A549 (cell line): ENCODE measurements around the gene LAMA2. TPM values are rescaled to one million over a fixed set of nuclear protein-coding genes. Genes with fewer than 3 reads are reported as not detected.
A peak's percentile ranks its signal among the peaks of the same experiment; 100 is the strongest.

Experiments used
- ATAC-seq, 2 experiments: fragments of 200-7000 bp in 1 of 2; fragments of >200 bp in 1 of 2; cut with Nextera tagmentation in 1 of 2; cut with Tn5 transposase in 1 of 2; 3 replicates each; pipeline versions ENCODE4 v1.8.0 to v1.9.1; 2018 to 2020; ENCODE audit warnings: mild to moderate bottlenecking in 1 of 2, moderate library complexity in 1 of 2
- CTCF ChIA-PET: fragments of 300-600 bp; sonication (Branson Sonifier 250); formaldehyde crosslinking; extraction: SDS; loops from one replicate; lab custom pipeline; 2021; ENCODE audit warnings: antibody characterized with exemption, inconsistent platforms; lab: Yijun Ruan, JAX
- POLR2A ChIA-PET: fragments of 350-600 bp; formaldehyde crosslinking; extraction: SDS; loops from one replicate; lab custom pipeline; 2021; ENCODE audit warnings: antibody characterized with exemption, inconsistent platforms; lab: Yijun Ruan, JAX
- DNase-seq, 2 experiments: peaks; one replicate each; pipeline versions ENCODE4 v3.0.0 to v3.0.0-alpha.2; 2011 to 2016; ENCODE audit warnings: low read depth in 1 of 2, low spot score in 1 of 2
- FAIRE-seq: peaks from 2 replicates; lab custom pipeline; 2011; peaks lifted over from hg19 to GRCh38; lab: Jason Lieb, UNC
- H3K27ac ChIP-seq, 2 experiments: fragments of >200 bp; sonication (Bioruptor Twin); formaldehyde crosslinking; 3 replicates each; pipeline ENCODE4 v1.5.1; 2016 to 2017
- H3K4me1 ChIP-seq: fragments of >200 bp; sonication (Bioruptor Twin); formaldehyde crosslinking; 3 replicates; pipeline ENCODE4 v1.6.1; 2016
- H3K4me2 ChIP-seq: fragments of >200 bp; sonication (Bioruptor Twin); formaldehyde crosslinking; 3 replicates; pipeline ENCODE4 v1.6.1; 2016
- H3K4me3 ChIP-seq: fragments of >200 bp; sonication (Bioruptor Twin); formaldehyde crosslinking; 3 replicates; pipeline ENCODE4 v1.5.1; 2016
- H3K9me3 ChIP-seq: fragments of >200 bp; sonication (Bioruptor Twin); formaldehyde crosslinking; 3 replicates; pipeline ENCODE4 v1.6.1; 2016
- CBX8 ChIP-seq: fragments of 200-600 bp; sonication (generic); IDR thresholded peaks from 2 replicates; pipeline ENCODE4 v1.6.1; 2016
- CHD2 ChIP-seq: fragments of 150-350 bp; IDR thresholded peaks from 2 replicates; pipeline ENCODE4 v1.6.1; 2014; ENCODE audit warnings: low read length; ENCODE audit not compliant: partially characterized antibody
- E2F6 ChIP-seq: IDR thresholded peaks from 2 replicates; pipeline ENCODE4 v1.6.1; 2012; ENCODE audit warnings: low read depth, borderline replicate concordance
- EHF ChIP-seq: fragments of 250-450 bp; sonication (Bioruptor Pico); IDR thresholded peaks from 2 replicates; pipeline ENCODE4 v1.5.0; 2020; ENCODE audit warnings: mild to moderate bottlenecking
- ESRRA ChIP-seq: fragments of 150-350 bp; IDR thresholded peaks from 2 replicates; pipeline ENCODE4 v1.6.1; 2014; ENCODE audit warnings: mild to moderate bottlenecking, low read length, borderline replicate concordance
- FOSL2 ChIP-seq, 2 experiments: fragments of 450-650 bp in 1 of 2; fragments of >200 bp in 1 of 2; sonication (Bioruptor Twin) in 1 of 2; formaldehyde crosslinking; IDR thresholded peaks; 2 replicates each; pipeline versions ENCODE4 v1.5.0 to v1.6.1; 2016 to 2020; ENCODE audit warnings: mild to moderate bottlenecking in 1 of 2, moderate library complexity in 1 of 2
- HOXB13 ChIP-seq: fragments of 250-450 bp; sonication (Bioruptor Pico); IDR thresholded peaks from 2 replicates; pipeline ENCODE4 v1.5.0; 2020; ENCODE audit warnings: low read depth, mild to moderate bottlenecking, moderate library complexity
- HOXB5 ChIP-seq: fragments of 250-450 bp; sonication (Bioruptor Pico); IDR thresholded peaks from 2 replicates; pipeline ENCODE4 v1.5.0; 2020; ENCODE audit warnings: mild to moderate bottlenecking, moderate library complexity
- JUN ChIP-seq, 2 experiments: fragments of >200 bp; sonication (Bioruptor Twin); formaldehyde crosslinking; IDR thresholded peaks; 2 replicates in 1 of 2; 3 replicates in 1 of 2; pipeline ENCODE4 v1.6.1; 2016 to 2017
- JUNB ChIP-seq: fragments of >200 bp; sonication (Bioruptor Twin); formaldehyde crosslinking; IDR thresholded peaks from 2 replicates; pipeline ENCODE4 v1.6.1; 2016
- KDM1A ChIP-seq: fragments of 200-600 bp; sonication (generic); IDR thresholded peaks from 2 replicates; pipeline ENCODE4 v1.6.1; 2016; ENCODE audit warnings: low read depth, mild to moderate bottlenecking
- MAFK ChIP-seq: fragments of 450-650 bp; IDR thresholded peaks from 2 replicates; pipeline ENCODE4 v1.6.1; 2014; ENCODE audit not compliant: partially characterized antibody
- NPAS2 ChIP-seq: fragments of 250-450 bp; sonication (Bioruptor Pico); IDR thresholded peaks from 2 replicates; pipeline ENCODE4 v1.8.0; 2022; ENCODE audit warnings: mild to moderate bottlenecking, moderate library complexity, borderline replicate concordance
- PHF8 ChIP-seq: fragments of 200-600 bp; sonication (generic); IDR thresholded peaks from 2 replicates; pipeline ENCODE4 v1.6.1; 2016; ENCODE audit warnings: low read depth, mild to moderate bottlenecking, antibody characterized with exemption, moderate library complexity, borderline replicate concordance
- POLR2A ChIP-seq: IDR thresholded peaks from 2 replicates; pipeline ENCODE4 v1.6.1; 2012; ENCODE audit warnings: mild to moderate bottlenecking, low read length
- RAD21 ChIP-seq, 2 experiments: fragments of >200 bp in 1 of 2; sonication (Bioruptor Twin) in 1 of 2; formaldehyde crosslinking in 1 of 2; IDR thresholded peaks in 1 of 2; conservative IDR thresholded peaks in 1 of 2; 2 replicates in 1 of 2; 3 replicates in 1 of 2; pipeline ENCODE4 v1.6.1; 2012 to 2018; ENCODE audit warnings: inconsistent platforms in 1 of 2
- RARB ChIP-seq: fragments of 250-450 bp; sonication (Bioruptor Pico); IDR thresholded peaks from 2 replicates; pipeline ENCODE4 v1.8.0; 2021; ENCODE audit warnings: mild to moderate bottlenecking, moderate library complexity
- RCOR1 ChIP-seq: fragments of 150-350 bp; IDR thresholded peaks from 2 replicates; pipeline ENCODE4 v1.6.1; 2014; ENCODE audit warnings: antibody characterized with exemption, low read length, low read depth
- TP53 ChIP-seq: fragments of 250-450 bp; sonication (Bioruptor Pico); IDR thresholded peaks from 2 replicates; pipeline ENCODE4 v1.5.0; 2021; ENCODE audit warnings: mild to moderate bottlenecking, moderate library complexity
- ZNF302 ChIP-seq: fragments of 250-450 bp; sonication (Bioruptor Pico); IDR thresholded peaks from 2 replicates; pipeline ENCODE4 v1.9.0; 2021; ENCODE audit warnings: inconsistent platforms, mild to moderate bottlenecking, moderate library complexity
- ZSCAN20 ChIP-seq: fragments of 250-450 bp; sonication (Bioruptor Pico); IDR thresholded peaks from 2 replicates; pipeline ENCODE4 v1.8.0; 2022; ENCODE audit warnings: mild to moderate bottlenecking, moderate library complexity
- WGBS: methylation state at CpG from one replicate; pipeline ENCODE4 v1.1.6; 2017; ENCODE audit errors: missing lambda C conversion rate; 5-methylcytosine and 5-hydroxymethylcytosine counted together
- polyA plus RNA-seq, 4 experiments: library from polyadenylated mRNA; depleted of rRNA in 3 of 4; stranded (reverse); fragments of >200 nt; fragmentation: RNase III in 1 of 4; extraction: RNeasy Plus Mini Kit Qiagen cat#74134 plus additional on column Dnase treatment in 1 of 4; gene quantifications; 2 replicates in 3 of 4; 3 replicates in 1 of 4; pipeline ENCODE4 v1.2.3, GENCODE V29; 2011 to 2017
- TF ChIP-seq, protein P1 (sequence below): fragments of 150-350 bp; IDR thresholded peaks from 2 replicates; pipeline ENCODE4 v1.6.1; 2014; ENCODE audit warnings: low read depth, mild to moderate bottlenecking, low read length
- TF ChIP-seq, protein P2 (sequence below): IDR thresholded peaks from 2 replicates; pipeline ENCODE4 v1.6.1; 2012
- TF ChIP-seq, protein P3 (sequence below): fragments of 200-600 bp; sonication (generic); IDR thresholded peaks from 2 replicates; pipeline ENCODE4 v1.6.1; 2016; ENCODE audit warnings: antibody characterized with exemption, mild to moderate bottlenecking, moderate library complexity
- TF ChIP-seq, protein P4 (sequence below): fragments of >200 bp; sonication (Bioruptor Twin); formaldehyde crosslinking; IDR thresholded peaks from 3 replicates; pipeline ENCODE4 v1.6.1; 2016

LAMA2 gene
- polyA plus RNA-seq, 2 of the 4 experiments (the other 2 are of a cell fraction) = 0.21 to 1.3 TPM

DNA sequence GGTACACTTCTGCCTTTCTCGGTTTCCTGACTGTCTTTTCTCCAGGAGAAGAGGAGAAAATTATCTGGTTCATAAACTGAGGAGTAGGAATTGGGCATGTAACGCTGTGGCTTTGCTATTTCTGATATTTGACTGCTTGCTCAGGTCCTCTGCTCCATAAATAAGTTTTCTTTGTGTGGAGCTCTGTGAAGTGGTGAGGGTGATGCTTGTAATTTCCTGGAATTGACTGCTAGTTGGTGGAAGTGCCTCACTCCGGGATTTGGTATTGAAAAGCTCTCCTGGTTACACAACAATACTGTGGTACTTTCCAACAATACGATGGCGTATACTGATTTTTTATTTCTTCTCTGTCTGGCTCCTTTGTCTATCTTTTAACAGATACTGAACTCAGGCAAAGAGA, 25.1 kb upstream of the LAMA2 start (continued):
- TF ChIP-seq JUN (IDR thresholded peaks at IDR 0.05) (no peak), KDM1A (no peak), E2F6 (no peak)

- no peak for TF ChIP-seq TP53
- TF ChIP-seq POLR2A = no peak
- TF ChIP-seq HOXB13 = no peak
- TF ChIP-seq CHD2 = no peak
- TF ChIP-seq, protein P1, sequence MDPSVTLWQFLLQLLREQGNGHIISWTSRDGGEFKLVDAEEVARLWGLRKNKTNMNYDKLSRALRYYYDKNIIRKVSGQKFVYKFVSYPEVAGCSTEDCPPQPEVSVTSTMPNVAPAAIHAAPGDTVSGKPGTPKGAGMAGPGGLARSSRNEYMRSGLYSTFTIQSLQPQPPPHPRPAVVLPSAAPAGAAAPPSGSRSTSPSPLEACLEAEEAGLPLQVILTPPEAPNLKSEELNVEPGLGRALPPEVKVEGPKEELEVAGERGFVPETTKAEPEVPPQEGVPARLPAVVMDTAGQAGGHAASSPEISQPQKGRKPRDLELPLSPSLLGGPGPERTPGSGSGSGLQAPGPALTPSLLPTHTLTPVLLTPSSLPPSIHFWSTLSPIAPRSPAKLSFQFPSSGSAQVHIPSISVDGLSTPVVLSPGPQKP = no peak
- TF ChIP-seq ESRRA = no peak
- no peak for TF ChIP-seq CBX8
- no peak for TF ChIP-seq HOXB5 (CRISPR knock-in tag)
- no peak for TF ChIP-seq NPAS2 (CRISPR knock-in tag)
- TF ChIP-seq RARB (CRISPR knock-in tag) = no peak
- TF ChIP-seq JUNB = no peak
- TF ChIP-seq KDM1A = no peak
- TF ChIP-seq, protein P2, sequence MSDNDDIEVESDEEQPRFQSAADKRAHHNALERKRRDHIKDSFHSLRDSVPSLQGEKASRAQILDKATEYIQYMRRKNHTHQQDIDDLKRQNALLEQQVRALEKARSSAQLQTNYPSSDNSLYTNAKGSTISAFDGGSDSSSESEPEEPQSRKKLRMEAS = no peak
- TF ChIP-seq ZNF302 = no peak
- TF ChIP-seq, protein P3, sequence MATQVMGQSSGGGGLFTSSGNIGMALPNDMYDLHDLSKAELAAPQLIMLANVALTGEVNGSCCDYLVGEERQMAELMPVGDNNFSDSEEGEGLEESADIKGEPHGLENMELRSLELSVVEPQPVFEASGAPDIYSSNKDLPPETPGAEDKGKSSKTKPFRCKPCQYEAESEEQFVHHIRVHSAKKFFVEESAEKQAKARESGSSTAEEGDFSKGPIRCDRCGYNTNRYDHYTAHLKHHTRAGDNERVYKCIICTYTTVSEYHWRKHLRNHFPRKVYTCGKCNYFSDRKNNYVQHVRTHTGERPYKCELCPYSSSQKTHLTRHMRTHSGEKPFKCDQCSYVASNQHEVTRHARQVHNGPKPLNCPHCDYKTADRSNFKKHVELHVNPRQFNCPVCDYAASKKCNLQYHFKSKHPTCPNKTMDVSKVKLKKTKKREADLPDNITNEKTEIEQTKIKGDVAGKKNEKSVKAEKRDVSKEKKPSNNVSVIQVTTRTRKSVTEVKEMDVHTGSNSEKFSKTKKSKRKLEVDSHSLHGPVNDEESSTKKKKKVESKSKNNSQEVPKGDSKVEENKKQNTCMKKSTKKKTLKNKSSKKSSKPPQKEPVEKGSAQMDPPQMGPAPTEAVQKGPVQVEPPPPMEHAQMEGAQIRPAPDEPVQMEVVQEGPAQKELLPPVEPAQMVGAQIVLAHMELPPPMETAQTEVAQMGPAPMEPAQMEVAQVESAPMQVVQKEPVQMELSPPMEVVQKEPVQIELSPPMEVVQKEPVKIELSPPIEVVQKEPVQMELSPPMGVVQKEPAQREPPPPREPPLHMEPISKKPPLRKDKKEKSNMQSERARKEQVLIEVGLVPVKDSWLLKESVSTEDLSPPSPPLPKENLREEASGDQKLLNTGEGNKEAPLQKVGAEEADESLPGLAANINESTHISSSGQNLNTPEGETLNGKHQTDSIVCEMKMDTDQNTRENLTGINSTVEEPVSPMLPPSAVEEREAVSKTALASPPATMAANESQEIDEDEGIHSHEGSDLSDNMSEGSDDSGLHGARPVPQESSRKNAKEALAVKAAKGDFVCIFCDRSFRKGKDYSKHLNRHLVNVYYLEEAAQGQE = no peak
- TF ChIP-seq EHF (CRISPR knock-in tag) = no peak
- TF ChIP-seq RAD21 (conservative IDR thresholded peaks at IDR 0.05 in 1 of 2, IDR thresholded peaks at IDR 0.05 in 1 of 2) = no peak
- TF ChIP-seq ZSCAN20 (CRISPR knock-in tag) = no peak
- DNase-seq = no peak
- CTCF ChIA-PET = no interaction called here
Measured at GRCh38 chr6:128860782-128861181, 22.2 kb upstream of the LAMA2 start.

GRCh38 chr6:128863983-128864382, 19.0 kb upstream of the LAMA2 start:
- Histone ChIP-seq H3K9me3 (no peaks in the 10 kb centered on the region), H3K27ac (no peak overlapping the region), H3K4me2 (no peak overlapping the region), H3K4me3 (no peak overlapping the region), H3K4me1 (no peaks in the 10 kb centered on the region)
- ChIA-PET CTCF (interaction anchor here (0.7 kb wide), 1 partner anchor 567 kb away, joined by 3 read pairs; no protein-coding TSS in a partner anchor), POLR2A (no interaction called here)
- FAIRE-seq = no peak
- TF ChIP-seq HOXB5 (CRISPR knock-in tag) (no peak), FOSL2 (IDR thresholded peaks at IDR 0.05) (no peak), FOSL2 (CRISPR knock-in tag; IDR thresholded peaks at IDR 0.05) (no peak), MAFK (peak; percentile 44), ZSCAN20 (CRISPR knock-in tag) (no peak), RCOR1 (no peak), PHF8 (no peak), RAD21 (conservative IDR thresholded peaks at IDR 0.05 in 1 of 2, IDR thresholded peaks at IDR 0.05 in 1 of 2) (no peak)
- TF ChIP-seq, protein P4, sequence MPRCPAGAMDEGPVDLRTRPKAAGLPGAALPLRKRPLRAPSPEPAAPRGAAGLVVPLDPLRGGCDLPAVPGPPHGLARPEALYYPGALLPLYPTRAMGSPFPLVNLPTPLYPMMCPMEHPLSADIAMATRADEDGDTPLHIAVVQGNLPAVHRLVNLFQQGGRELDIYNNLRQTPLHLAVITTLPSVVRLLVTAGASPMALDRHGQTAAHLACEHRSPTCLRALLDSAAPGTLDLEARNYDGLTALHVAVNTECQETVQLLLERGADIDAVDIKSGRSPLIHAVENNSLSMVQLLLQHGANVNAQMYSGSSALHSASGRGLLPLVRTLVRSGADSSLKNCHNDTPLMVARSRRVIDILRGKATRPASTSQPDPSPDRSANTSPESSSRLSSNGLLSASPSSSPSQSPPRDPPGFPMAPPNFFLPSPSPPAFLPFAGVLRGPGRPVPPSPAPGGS = no peak
- no peak for ATAC-seq
- DNase-seq = no peak

More at GRCh38 chr6:128860782-128861181, 22.2 kb upstream of the LAMA2 start:
- H3K27ac ChIP-seq = no peak overlapping the region
- H3K4me3 ChIP-seq = no peak overlapping the region
- POLR2A ChIA-PET = no interaction called here
- no peak for ATAC-seq
- no peaks in the 10 kb centered on the region for H3K9me3 ChIP-seq
- no peaks in the 10 kb centered on the region for H3K4me1 ChIP-seq
- 12% methylated on average over 1 of the region's 1 CpG for WGBS
- H3K4me2 ChIP-seq = no peak overlapping the region
- no peak for FAIRE-seq
